ENCODE data around the gene HAO2.
"Not testable (repeated sequence)": the region's sequence is repeated elsewhere in the genome, so short reads cannot be mapped to it uniquely, and the experiment has no call there.

HAO2 gene

DNA sequence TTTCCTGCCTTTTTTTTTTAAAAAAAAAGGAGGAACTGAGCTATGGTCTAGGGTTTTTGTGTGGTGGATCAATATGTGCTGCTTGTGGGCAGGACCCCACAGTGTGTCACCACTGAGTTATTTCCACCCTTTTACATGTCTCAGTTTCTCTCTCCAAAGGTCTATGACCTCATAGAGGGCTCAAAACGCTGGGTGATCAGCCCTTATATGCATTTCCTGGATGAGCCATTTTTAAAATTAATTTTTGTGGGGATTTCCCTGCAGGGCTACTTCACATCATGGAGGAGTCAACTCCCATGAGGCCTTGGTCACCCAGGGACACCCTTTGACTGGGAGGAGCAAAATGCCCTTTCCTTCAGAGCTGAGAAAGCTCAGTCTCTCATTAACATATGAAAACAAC is 20.7 kb upstream of the HAO2 start:
- TF ChIP-seq, protein P1, sequence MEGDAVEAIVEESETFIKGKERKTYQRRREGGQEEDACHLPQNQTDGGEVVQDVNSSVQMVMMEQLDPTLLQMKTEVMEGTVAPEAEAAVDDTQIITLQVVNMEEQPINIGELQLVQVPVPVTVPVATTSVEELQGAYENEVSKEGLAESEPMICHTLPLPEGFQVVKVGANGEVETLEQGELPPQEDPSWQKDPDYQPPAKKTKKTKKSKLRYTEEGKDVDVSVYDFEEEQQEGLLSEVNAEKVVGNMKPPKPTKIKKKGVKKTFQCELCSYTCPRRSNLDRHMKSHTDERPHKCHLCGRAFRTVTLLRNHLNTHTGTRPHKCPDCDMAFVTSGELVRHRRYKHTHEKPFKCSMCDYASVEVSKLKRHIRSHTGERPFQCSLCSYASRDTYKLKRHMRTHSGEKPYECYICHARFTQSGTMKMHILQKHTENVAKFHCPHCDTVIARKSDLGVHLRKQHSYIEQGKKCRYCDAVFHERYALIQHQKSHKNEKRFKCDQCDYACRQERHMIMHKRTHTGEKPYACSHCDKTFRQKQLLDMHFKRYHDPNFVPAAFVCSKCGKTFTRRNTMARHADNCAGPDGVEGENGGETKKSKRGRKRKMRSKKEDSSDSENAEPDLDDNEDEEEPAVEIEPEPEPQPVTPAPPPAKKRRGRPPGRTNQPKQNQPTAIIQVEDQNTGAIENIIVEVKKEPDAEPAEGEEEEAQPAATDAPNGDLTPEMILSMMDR (IDR thresholded peaks at IDR 0.05), result no peak
- no peak for TF ChIP-seq ZFX (IDR thresholded peaks at IDR 0.05; ENCODE audit: borderline replicate concordance)
- no peak overlapping the region for H3K27ac ChIP-seq

DNA sequence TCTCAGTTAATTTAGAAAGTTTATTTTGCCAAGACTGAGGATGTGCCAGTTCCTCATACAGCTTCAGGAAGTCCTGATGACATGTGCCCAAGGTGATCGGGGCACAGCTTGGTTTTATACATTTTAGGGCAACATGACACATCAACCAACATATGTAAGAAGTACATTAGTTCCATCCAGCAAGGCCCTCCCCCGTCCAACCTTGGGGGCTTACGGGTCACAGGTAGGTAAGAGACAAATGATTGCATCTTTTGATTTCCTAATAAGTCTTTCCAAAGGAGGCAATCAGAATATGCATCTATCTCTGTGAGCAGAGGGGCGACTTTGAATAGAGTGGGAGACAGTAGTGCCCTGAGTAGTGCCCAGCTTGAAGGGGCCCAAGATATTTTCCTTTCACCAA is 19.6 kb upstream of the HAO2 start:
- H3K27ac ChIP-seq, result no peak overlapping the region
- TF ChIP-seq, protein P1 (IDR thresholded peaks at IDR 0.05), result no peak
- TF ChIP-seq ZFX (IDR thresholded peaks at IDR 0.05; ENCODE audit: borderline replicate concordance), result no peak

DNA sequence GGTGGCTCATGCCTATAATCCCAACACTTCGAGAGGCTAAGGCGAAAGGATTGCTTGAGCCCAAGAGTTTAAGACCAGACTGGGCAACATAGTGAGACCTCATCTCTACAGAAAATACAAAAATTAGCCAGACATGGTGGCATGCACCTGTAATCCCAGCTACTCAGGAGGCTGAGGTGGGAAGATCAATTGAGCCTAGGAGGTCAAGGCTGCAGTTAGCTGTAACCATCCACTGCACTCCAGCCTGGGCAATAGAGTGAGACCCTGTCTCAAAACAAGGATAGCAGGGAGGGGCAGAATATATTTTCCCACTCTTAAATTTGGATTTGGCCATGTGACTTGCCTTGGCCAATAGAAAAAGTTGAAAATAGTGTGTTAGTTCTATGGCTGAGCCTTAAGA is 17.7 kb upstream of the HAO2 start:
- not testable (repeated sequence) for H3K27ac ChIP-seq

DNA sequence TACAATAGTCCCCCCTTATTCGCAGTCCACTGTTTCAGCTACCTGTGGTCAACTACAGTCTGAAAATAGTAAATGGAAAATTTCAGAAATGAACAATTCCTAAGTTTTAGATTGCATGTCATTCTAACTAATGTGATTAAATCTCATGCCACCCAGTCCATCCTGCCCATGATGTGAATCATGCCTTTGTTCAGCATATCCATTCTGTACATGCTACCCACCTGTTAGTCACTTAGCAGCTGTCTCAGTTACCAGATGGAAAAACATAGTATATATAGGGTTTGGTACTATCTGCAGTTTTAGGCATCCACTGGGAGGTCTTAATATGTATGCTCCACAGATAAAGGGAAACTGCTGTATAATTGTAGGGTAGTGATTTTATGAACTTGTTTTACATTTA is 16.6 kb upstream of the HAO2 start:
- H3K27ac ChIP-seq, result no peak overlapping the region
- TF ChIP-seq, protein P1 (IDR thresholded peaks at IDR 0.05), result no peak
- TF ChIP-seq ZFX (IDR thresholded peaks at IDR 0.05; ENCODE audit: borderline replicate concordance), result no peak

DNA sequence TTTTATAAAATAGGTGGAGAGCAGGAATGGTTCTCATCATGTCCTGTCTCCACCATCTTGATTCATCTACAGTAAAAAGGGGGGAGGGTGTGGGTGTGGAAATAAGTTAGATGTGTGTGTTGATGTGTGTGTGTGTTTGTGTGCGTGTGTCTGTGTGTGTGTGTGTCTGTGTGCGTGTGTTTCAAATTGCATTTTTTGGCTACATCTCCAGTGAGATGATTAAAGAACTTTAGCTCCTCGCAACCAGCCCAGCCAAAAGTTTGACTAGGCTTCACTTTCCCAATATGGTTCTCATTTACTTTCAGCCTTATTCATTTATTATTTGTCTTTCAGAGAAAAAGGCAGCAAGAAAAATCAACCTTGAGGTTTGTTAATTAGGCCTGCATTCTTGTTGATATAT is 14.7 kb upstream of the HAO2 start:
- no peak overlapping the region for H3K27ac ChIP-seq
- TF ChIP-seq, protein P1 (IDR thresholded peaks at IDR 0.05), result no peak
- no peak for TF ChIP-seq ZFX (IDR thresholded peaks at IDR 0.05; ENCODE audit: borderline replicate concordance)

DNA sequence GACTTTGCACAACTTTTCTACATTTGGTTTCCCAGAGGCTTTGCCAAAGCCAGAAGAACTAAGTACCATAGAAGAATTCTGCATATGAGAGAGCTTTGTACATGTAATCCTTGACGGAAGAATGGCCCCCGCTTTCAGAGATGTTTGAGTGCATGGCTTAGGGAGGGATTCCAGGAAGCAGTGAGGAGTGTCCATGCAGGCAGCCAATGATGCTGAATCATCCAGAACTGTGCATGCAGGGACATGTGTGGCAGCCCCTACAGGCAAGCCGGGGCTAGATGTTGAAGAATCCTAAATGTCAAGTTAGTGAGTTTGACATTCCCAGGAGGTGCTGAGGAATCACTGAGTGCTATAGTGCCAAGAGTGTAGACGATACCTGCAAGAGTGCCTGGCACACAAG is 9.9 kb upstream of the HAO2 start:
- H3K27ac ChIP-seq, result no peak overlapping the region
- no peak for TF ChIP-seq ZFX (IDR thresholded peaks at IDR 0.05; ENCODE audit: borderline replicate concordance)
- TF ChIP-seq, protein P1 (IDR thresholded peaks at IDR 0.05), result no peak

DNA sequence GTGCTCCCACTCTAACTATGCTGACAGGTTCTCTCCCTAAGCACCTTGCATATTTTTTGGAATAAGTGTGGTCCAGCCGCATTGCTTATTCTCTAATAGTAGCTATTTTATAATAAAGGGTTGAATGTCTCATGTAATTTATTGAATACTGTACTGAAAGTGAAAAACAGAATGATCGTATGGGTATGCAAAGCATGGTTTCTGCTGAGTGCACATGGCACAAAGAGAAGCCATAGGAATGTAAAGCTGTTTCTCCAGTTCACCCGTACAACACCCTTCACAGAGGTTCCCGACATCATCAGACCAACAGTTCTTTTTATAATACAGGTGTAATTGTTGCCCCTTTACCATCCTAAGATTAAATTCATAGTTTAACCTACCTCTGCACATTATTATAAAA is 8.9 kb upstream of the HAO2 start:
- TF ChIP-seq, protein P1 (IDR thresholded peaks at IDR 0.05), result no peak
- TF ChIP-seq ZFX (IDR thresholded peaks at IDR 0.05; ENCODE audit: borderline replicate concordance), result no peak
- no peak overlapping the region for H3K27ac ChIP-seq

DNA sequence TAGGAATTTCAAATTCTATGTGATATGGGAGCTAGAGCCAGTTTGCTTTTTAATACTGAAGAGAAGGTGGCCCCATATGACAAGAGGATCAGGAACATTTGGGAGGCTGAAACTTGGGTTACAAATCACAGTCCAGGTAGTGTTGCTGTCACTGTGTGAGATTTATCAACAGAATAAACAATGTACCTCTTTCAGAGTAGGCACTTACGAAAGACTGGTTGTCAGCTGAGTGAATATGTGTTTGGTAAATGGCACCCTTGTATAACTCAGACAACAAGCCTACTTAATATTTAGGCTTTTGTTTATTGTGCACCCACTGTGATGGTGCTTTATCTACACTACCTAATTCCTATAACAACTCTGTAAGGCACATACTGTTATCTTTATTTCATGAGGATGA is 7.4 kb upstream of the HAO2 start:
- H3K27ac ChIP-seq, result no peak overlapping the region
- TF ChIP-seq, protein P1 (IDR thresholded peaks at IDR 0.05), result no peak
- no peak for TF ChIP-seq ZFX (IDR thresholded peaks at IDR 0.05; ENCODE audit: borderline replicate concordance)

Data from 22Rv1 (cell line).